NCI-H510A treated with DMSO at 0.1 percent for 48 hours (cell line): Measurements from ENCODE around the gene NOSIP.

Experiments used
- DNase-seq: peaks from one replicate; lab custom pipeline; 2025; lab: John Stamatoyannopoulos, UW

NOSIP gene

DNA sequence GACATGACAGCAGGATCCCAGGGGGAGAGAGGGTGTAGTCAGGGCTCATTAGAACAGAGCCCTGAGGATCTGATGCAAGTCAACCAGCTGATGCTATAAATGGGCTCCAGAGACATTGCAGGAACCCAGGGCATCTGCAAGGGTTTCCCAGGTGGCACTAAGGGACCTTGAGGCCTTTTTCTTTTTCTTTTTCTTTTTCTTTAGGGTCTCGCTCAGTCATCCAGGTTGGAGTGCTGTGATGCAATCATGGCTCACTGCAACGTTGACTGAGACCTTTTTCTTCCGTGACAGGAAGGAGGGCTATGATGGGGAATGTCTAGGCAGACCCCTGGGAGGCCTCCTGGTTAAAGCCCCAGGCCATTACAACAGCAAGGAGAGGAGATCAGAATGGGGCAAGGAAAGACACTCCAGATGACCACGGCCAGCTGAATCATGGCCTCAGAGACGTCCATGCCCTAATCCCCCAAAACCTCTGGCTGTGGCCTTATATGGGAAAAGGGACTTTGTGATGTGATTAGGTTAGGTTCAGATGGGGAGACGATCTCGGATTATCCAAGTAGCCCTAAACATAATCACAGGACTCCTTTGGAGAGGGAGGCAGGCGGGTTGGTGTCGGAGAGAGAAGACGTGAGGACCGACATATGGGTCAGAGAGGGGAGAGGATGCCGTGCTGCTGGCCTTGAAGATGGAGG is 72.4 kb downstream of the NOSIP start:
- DNase-seq = no peak

DNA sequence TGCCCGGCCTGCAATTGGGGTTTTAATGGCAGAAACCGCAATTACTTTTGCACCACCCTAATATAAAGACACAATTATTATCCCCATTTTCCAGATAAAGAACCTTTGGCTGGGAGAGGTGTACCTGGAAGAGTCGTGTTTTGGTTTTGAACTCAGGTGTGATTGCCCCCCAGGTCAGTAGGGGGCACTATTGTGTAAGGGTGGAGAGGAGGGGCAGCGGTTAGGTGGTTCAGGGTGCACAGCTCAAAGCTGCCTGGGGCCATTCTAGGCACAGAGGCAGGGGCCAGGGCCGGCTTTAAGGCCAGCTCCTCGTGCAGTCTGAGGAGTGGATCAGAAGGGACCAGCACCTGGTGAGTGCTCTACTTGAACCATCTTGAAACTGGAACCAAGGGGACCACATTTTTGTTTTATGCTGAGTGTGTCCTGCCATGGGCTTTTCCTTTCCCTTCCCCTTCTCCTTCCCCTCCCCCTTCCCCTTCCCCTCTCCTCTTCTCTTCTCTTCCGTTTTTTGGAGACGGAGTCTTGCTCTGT is 73.7 kb downstream of the NOSIP start:
- DNase-seq = peak; percentile 30
